Measurements from ENCODE around the gene SETBP1. TPM values are rescaled to one million over a fixed set of nuclear protein-coding genes. Genes with fewer than 3 reads are reported as not detected.

The SETBP1 gene
- total RNA-seq, 1 donor from 2014 or later, result 25.8 TPM

DNA sequence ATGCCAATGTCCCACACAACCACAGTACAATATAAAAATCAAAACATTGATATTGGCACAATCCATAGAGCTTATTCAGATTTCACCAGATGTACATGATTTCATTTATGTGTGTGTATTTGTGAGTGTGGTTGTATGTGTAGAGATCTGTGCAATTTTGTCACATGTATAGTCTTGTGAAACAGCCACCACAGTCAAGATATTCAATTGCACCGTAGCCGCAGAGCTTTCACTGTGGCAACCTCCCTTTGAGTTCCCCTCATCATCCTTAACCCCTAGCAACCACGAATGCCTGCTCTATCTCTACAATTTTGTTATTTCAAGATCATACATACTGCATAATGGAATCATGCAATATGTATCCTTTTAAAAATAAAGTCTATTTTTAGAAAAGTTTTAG, 391.3 kb downstream of the SETBP1 start:
- Histone ChIP-seq H3K36me3 (no peaks in the 10 kb centered on the region), H3K27me3 (ENCODE audit: low read depth) (no peaks in the 10 kb centered on the region), H3K4me3 (no peak overlapping the region), H3K4me1 (peaks cover 4% of the 10 kb centered on the region), H3K27ac (no peak overlapping the region), H3K9me3 (no peaks in the 10 kb centered on the region)
- ATAC-seq (peak in 1 of 2 donors; percentile 25), DNase-seq (no peak)
- TF ChIP-seq, protein P1, sequence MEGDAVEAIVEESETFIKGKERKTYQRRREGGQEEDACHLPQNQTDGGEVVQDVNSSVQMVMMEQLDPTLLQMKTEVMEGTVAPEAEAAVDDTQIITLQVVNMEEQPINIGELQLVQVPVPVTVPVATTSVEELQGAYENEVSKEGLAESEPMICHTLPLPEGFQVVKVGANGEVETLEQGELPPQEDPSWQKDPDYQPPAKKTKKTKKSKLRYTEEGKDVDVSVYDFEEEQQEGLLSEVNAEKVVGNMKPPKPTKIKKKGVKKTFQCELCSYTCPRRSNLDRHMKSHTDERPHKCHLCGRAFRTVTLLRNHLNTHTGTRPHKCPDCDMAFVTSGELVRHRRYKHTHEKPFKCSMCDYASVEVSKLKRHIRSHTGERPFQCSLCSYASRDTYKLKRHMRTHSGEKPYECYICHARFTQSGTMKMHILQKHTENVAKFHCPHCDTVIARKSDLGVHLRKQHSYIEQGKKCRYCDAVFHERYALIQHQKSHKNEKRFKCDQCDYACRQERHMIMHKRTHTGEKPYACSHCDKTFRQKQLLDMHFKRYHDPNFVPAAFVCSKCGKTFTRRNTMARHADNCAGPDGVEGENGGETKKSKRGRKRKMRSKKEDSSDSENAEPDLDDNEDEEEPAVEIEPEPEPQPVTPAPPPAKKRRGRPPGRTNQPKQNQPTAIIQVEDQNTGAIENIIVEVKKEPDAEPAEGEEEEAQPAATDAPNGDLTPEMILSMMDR (IDR thresholded peaks at IDR 0.05), result no peak
- intact Hi-C loops (cut with DNase I), result no loop called here

- Histone ChIP-seq H3K9me3 (no peaks in the 10 kb centered on the region), H3K4me1 (no peaks in the 10 kb centered on the region), H3K27ac (no peak overlapping the region), H3K36me3 (no peaks in the 10 kb centered on the region), H3K27me3 (ENCODE audit: low read depth) (no peaks in the 10 kb centered on the region), H3K4me3 (no peak overlapping the region)
- ATAC-seq (no peak), DNase-seq (no peak)
- intact Hi-C loops (cut with DNase I), result no loop called here
- TF ChIP-seq, protein P1 (IDR thresholded peaks at IDR 0.05), result no peak
These were observed 392.9 kb downstream of the SETBP1 start for GRCh38 chr18:45073556-45073955.

GRCh38 chr18:45081566-45082181, 401.0 kb downstream of the SETBP1 start:
- Histone ChIP-seq H3K4me1 (no peaks in the 10 kb centered on the region), H3K36me3 (no peaks in the 10 kb centered on the region), H3K4me3 (no peak overlapping the region), H3K9me3 (no peaks in the 10 kb centered on the region), H3K27ac (no peak overlapping the region), H3K27me3 (ENCODE audit: low read depth) (no peaks in the 10 kb centered on the region)
- DNase-seq, result no peak
- ATAC-seq, result no peak
- intact Hi-C loops (cut with DNase I), result no loop called here
- TF ChIP-seq, protein P1 (IDR thresholded peaks at IDR 0.05), result no peak

DNA sequence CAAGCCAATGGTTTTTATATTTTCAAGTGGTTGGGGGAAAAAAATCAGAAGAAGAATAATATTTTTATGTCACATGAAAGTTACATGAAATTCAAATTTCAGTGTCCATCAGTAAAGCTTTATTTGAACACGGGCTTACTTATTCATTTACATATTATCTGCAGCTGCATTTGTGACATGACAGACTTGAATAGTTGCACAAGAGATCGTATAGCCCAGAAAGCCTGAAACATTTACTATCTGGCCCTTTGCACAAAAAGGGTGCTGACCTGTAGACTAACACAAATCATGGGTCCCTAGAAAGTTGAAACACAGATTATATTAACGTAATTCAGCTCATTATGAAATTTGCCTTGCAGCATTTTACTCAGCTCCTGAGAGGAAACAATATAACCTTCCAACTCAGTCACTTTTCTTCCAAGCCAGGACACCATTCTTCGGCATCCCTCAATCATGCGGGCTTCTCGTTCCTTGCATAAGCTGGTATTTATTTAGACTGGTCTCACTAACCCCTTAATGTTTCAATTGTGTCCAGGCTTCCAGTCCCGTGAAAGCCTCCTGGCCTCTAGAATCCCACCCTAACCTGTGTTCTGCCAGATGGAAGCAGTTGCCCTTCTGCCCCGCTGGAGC, 402.7 kb downstream of the SETBP1 start:
- Histone ChIP-seq H3K4me1 (no peaks in the 10 kb centered on the region), H3K27me3 (ENCODE audit: low read depth) (no peaks in the 10 kb centered on the region), H3K36me3 (no peaks in the 10 kb centered on the region), H3K4me3 (no peak overlapping the region), H3K27ac (no peak overlapping the region), H3K9me3 (no peaks in the 10 kb centered on the region)
- TF ChIP-seq, protein P1 (IDR thresholded peaks at IDR 0.05), result no peak
- ATAC-seq, result no peak
- intact Hi-C loops (cut with DNase I), result no loop called here
- DNase-seq, result no peak

GRCh38 chr18:45084206-45084605, 403.5 kb downstream of the SETBP1 start:
- Histone ChIP-seq H3K36me3 (no peaks in the 10 kb centered on the region), H3K27me3 (ENCODE audit: low read depth) (no peaks in the 10 kb centered on the region), H3K9me3 (no peaks in the 10 kb centered on the region), H3K4me1 (no peaks in the 10 kb centered on the region), H3K27ac (no peak overlapping the region), H3K4me3 (no peak overlapping the region)
- DNase-seq (peak; percentile 45), ATAC-seq (no peak)
- intact Hi-C loops (cut with DNase I), result no loop called here
- TF ChIP-seq, protein P1 (IDR thresholded peaks at IDR 0.05), result no peak

Measured in lower lobe of right lung (tissue), 2 donors.